Neural progenitor cell (in vitro differentiated cells): Measurements from ENCODE around the gene TNIP2. TPM values are rescaled to one million over a fixed set of nuclear protein-coding genes. Genes with fewer than 3 reads are reported as not detected.

Experiments used
- DNase-seq: peaks from one replicate; pipeline ENCODE4 v3.0.0-alpha.2; 2016; ENCODE audit warnings: low spot score
- H2AFZ ChIP-seq: fragments of 200-600 bp; sonication (generic); replicated peaks from 2 replicates; pipeline ENCODE4 v1.6.1; 2016; ENCODE audit warnings: antibody characterized with exemption
- H3F3A ChIP-seq: fragments of 200-600 bp; sonication (generic); 2 replicates; pipeline ENCODE4 v1.6.1; 2016; ENCODE audit warnings: antibody characterized with exemption, low read depth
- H3K27ac ChIP-seq: fragments of 200-600 bp; sonication (generic); 2 replicates; pipeline ENCODE4 v1.5.1; 2016; ENCODE audit warnings: mild to moderate bottlenecking
- H3K27me3 ChIP-seq: fragments of 200-600 bp; sonication (generic); 2 replicates; pipeline ENCODE4 v1.6.1; 2016; ENCODE audit warnings: mild to moderate bottlenecking, moderate library complexity
- H3K36me3 ChIP-seq: fragments of 200-600 bp; sonication (generic); 2 replicates; pipeline ENCODE4 v1.5.1; 2016
- H3K4me1 ChIP-seq: fragments of 200-600 bp; sonication (generic); 2 replicates; pipeline ENCODE4 v1.6.1; 2016; ENCODE audit warnings: mixed run types
- H3K4me2 ChIP-seq: fragments of 200-600 bp; sonication (generic); 2 replicates; pipeline ENCODE4 v1.6.1; 2016
- H3K4me3 ChIP-seq: fragments of 200-600 bp; sonication (generic); 2 replicates; pipeline ENCODE4 v1.5.1; 2016
- H3K79me2 ChIP-seq: fragments of 200-600 bp; sonication (generic); 2 replicates; pipeline ENCODE4 v1.6.1; 2016; ENCODE audit warnings: low read depth
- H3K9ac ChIP-seq: fragments of 200-600 bp; sonication (generic); 2 replicates; pipeline ENCODE4 v1.6.1; 2016
- H3K9me3 ChIP-seq: fragments of 200-600 bp; sonication (generic); 2 replicates; pipeline ENCODE4 v1.5.1; 2016; ENCODE audit warnings: low read depth
- H4K20me1 ChIP-seq: fragments of 200-600 bp; sonication (generic); 2 replicates; pipeline ENCODE4 v1.6.1; 2016; ENCODE audit warnings: low read depth
- H3K27ac Mint-ChIP-seq: 3 replicates; pipeline ENCODE4 v1.8.0; 2021; ENCODE audit warnings: mixed read lengths
- H3K27me3 Mint-ChIP-seq: 2 replicates; pipeline ENCODE4 v1.8.0; 2022; ENCODE audit warnings: low read depth, mild to moderate bottlenecking, inconsistent platforms, moderate library complexity, mixed read lengths; ENCODE audit not compliant: insufficient read depth
- H3K36me3 Mint-ChIP-seq: 3 replicates; pipeline ENCODE4 v1.8.0; 2021; ENCODE audit warnings: mixed read lengths
- H3K4me1 Mint-ChIP-seq: 3 replicates; pipeline ENCODE4 v1.8.0; 2021; ENCODE audit warnings: mixed read lengths
- H3K4me3 Mint-ChIP-seq: 3 replicates; pipeline ENCODE4 v1.8.0; 2021; ENCODE audit warnings: mild to moderate bottlenecking, moderate library complexity, mixed read lengths
- H3K9me3 Mint-ChIP-seq: 3 replicates; pipeline ENCODE4 v1.8.0; 2020; ENCODE audit warnings: mixed read lengths
- CTCF ChIP-seq: fragments of 200-600 bp; sonication (generic); IDR thresholded peaks from 2 replicates; pipeline ENCODE4 v1.5.1; 2017; ENCODE audit warnings: antibody characterized with exemption, mild to moderate bottlenecking
- EZH2 ChIP-seq: fragments of 200-600 bp; sonication (generic); IDR thresholded peaks from 2 replicates; pipeline ENCODE4 v1.6.1; 2017; ENCODE audit warnings: antibody characterized with exemption, mild to moderate bottlenecking, moderate library complexity
- EZH2phosphoT487 ChIP-seq: fragments of 200-600 bp; sonication (generic); IDR thresholded peaks from 2 replicates; pipeline ENCODE4 v1.6.1; 2017; ENCODE audit warnings: antibody characterized with exemption
- total RNA-seq: library from RNA; depleted of rRNA; stranded (reverse); fragments of >200 nt; gene quantifications from 2 replicates; pipeline ENCODE4 v1.2.3, GENCODE V29; 2015; ENCODE audit warnings: low replicate concordance

The TNIP2 gene
- total RNA-seq, 1 donor from 2014 or later, result 24.5 TPM

GRCh38 chr4:2733001-2733843 is 22.9 kb downstream of the TNIP2 start:
- Histone ChIP-seq H3K9ac (no peak overlapping the region), H3K9me3 (peaks cover 7% of the 10 kb centered on the region), H3K4me2 (no peak overlapping the region), H3K36me3 (peaks cover 5% of the 10 kb centered on the region), H3K27me3 (no peaks in the 10 kb centered on the region), H3K4me3 (no peak overlapping the region), H3K79me2 (no peaks in the 10 kb centered on the region), H2AFZ (no peak overlapping the region), H3K4me1 (peaks cover 8% of the 10 kb centered on the region), H3K27ac (peak overlapping the region; percentile 27), H3F3A (peaks cover 28% of the 10 kb centered on the region), H4K20me1 (no peaks in the 10 kb centered on the region)
- peaks cover 6% of the 10 kb centered on the region for H3K27me3 Mint-ChIP-seq
- H3K27ac Mint-ChIP-seq, result peak overlapping the region; percentile 96
- H3K36me3 Mint-ChIP-seq, result peaks cover 33% of the 10 kb centered on the region
- H3K4me3 Mint-ChIP-seq, result no peak overlapping the region
- H3K9me3 Mint-ChIP-seq, result peaks cover 13% of the 10 kb centered on the region
- no peaks in the 10 kb centered on the region for H3K4me1 Mint-ChIP-seq
- no peak for DNase-seq
- TF ChIP-seq CTCF, result no peak
- no peak for TF ChIP-seq EZH2phosphoT487
- TF ChIP-seq EZH2, result no peak

GRCh38 chr4:2732526-2732925 is 23.6 kb downstream of the TNIP2 start:
- no peak for TF ChIP-seq CTCF
- no peak for TF ChIP-seq EZH2
- no peak for TF ChIP-seq EZH2phosphoT487
- Mint-ChIP-seq H3K4me3 (no peak overlapping the region), H3K9me3 (peaks cover 13% of the 10 kb centered on the region), H3K4me1 (no peaks in the 10 kb centered on the region), H3K27ac (peak overlapping the region; percentile 96), H3K27me3 (peaks cover 6% of the 10 kb centered on the region), H3K36me3 (peaks cover 30% of the 10 kb centered on the region)
- no peaks in the 10 kb centered on the region for H3K27me3 ChIP-seq
- no peaks in the 10 kb centered on the region for H4K20me1 ChIP-seq
- H3K4me2 ChIP-seq, result no peak overlapping the region
- H2AFZ ChIP-seq, result no peak overlapping the region
- DNase-seq, result no peak
- H3K9ac ChIP-seq, result no peak overlapping the region
- H3K36me3 ChIP-seq, result peaks cover 5% of the 10 kb centered on the region
- peaks cover 28% of the 10 kb centered on the region for H3F3A ChIP-seq
- peaks cover 7% of the 10 kb centered on the region for H3K9me3 ChIP-seq
- no peaks in the 10 kb centered on the region for H3K79me2 ChIP-seq
- no peak overlapping the region for H3K4me3 ChIP-seq
- H3K4me1 ChIP-seq, result peaks cover 8% of the 10 kb centered on the region
- no peak overlapping the region for H3K27ac ChIP-seq

- H2AFZ ChIP-seq, result no peak overlapping the region
- H3K4me3 ChIP-seq, result no peak overlapping the region
- H3F3A ChIP-seq, result peaks cover 28% of the 10 kb centered on the region
- peaks cover 5% of the 10 kb centered on the region for H3K36me3 ChIP-seq
- no peak for DNase-seq
- no peak overlapping the region for H3K27ac Mint-ChIP-seq
- H3K4me1 ChIP-seq, result peaks cover 8% of the 10 kb centered on the region
- peaks cover 7% of the 10 kb centered on the region for H3K9me3 ChIP-seq
- no peaks in the 10 kb centered on the region for H3K79me2 ChIP-seq
- peaks cover 13% of the 10 kb centered on the region for H3K9me3 Mint-ChIP-seq
- no peak for TF ChIP-seq EZH2phosphoT487
- TF ChIP-seq EZH2, result no peak
- TF ChIP-seq CTCF, result no peak
- no peaks in the 10 kb centered on the region for H3K27me3 ChIP-seq
- H3K4me2 ChIP-seq, result no peak overlapping the region
- peaks cover 30% of the 10 kb centered on the region for H3K36me3 Mint-ChIP-seq
- peaks cover 6% of the 10 kb centered on the region for H3K27me3 Mint-ChIP-seq
- H3K4me1 Mint-ChIP-seq, result no peaks in the 10 kb centered on the region
- no peak overlapping the region for H3K9ac ChIP-seq
- H3K27ac ChIP-seq, result no peak overlapping the region
- no peak overlapping the region for H3K4me3 Mint-ChIP-seq
- no peaks in the 10 kb centered on the region for H4K20me1 ChIP-seq
Observed at GRCh38 chr4:2731907-2732317, 24.2 kb downstream of the TNIP2 start.
